ENCODE data around the gene F8A3.
"Not testable (repeated sequence)": the region's sequence is repeated elsewhere in the genome, so short reads cannot be mapped to it uniquely, and the experiment has no call there.

Gene F8A3

DNA sequence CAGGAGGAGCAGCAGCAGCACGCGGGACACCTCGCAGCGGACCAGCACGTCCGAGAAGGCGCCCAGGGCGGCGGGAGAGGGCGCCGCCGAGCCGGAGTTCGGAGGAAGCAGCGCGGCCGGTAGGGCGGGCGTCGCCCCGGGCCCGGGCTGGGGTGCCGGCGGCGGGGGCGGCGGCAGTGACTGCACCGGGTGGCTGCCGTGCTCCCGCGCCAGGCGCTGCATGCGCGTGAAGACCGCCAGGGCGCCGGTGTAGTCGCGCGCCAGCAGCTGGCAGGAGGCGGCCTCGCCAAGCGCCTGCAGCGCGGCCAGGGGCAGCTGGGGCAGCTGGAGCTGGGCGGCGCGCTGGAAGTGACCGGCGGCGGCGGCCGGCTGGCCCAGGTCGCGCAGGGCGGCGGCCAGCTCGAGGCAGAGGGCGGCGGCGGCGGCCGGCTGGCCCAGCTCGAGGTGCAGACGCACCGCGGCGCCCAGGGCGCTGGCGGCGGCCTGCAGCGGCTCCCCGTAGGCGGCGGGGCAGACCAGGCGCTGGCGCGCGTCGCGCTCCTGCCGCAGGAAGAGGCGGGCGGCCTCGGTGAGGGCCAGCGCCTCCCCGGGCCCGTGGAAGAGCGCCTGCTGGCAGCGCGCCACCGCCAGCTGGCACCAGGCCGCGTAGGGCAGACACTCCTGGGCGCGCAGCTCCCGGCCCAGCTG lies 516 bp downstream of the F8A3 start:
- not testable (repeated sequence) for H3K4me1 ChIP-seq (ENCODE audit: low read length); H3K4me2 ChIP-seq (ENCODE audit: low read depth, low read length); H3K27ac ChIP-seq (ENCODE audit: low read length); H3K36me3 ChIP-seq (replicated peaks; ENCODE audit: insufficient read depth, low read length); H3K27me3 ChIP-seq (replicated peaks; ENCODE audit: insufficient read depth, low read length); H3K9me2 ChIP-seq (replicated peaks; ENCODE audit: insufficient read depth, low read length); H3K79me2 ChIP-seq (ENCODE audit: low read length); H3K4me3 ChIP-seq (ENCODE audit: low read length); H2AFZ ChIP-seq (ENCODE audit: low read length); H3K9me3 ChIP-seq (replicated peaks; ENCODE audit: insufficient read depth, low read length); H3F3A ChIP-seq (ENCODE audit: insufficient read depth, low read length); DNase-seq; H4K20me1 ChIP-seq (ENCODE audit: insufficient read depth, low read length); H3K9ac ChIP-seq (ENCODE audit: low read length)

- Histone ChIP-seq H3K27me3 (replicated peaks; ENCODE audit: insufficient read depth, low read length) (no peaks in the 10 kb centered on the region), H3K9me3 (replicated peaks; ENCODE audit: insufficient read depth, low read length) (no peaks in the 10 kb centered on the region)
These were observed 17.3 kb downstream of the F8A3 start for GRCh38 chrX:155441097-155441496.

GRCh38 chrX:155435744-155436112 lies 22.7 kb downstream of the F8A3 start:
- Histone ChIP-seq H3K27ac (ENCODE audit: low read length) (no peak overlapping the region), H4K20me1 (ENCODE audit: insufficient read depth, low read length) (no peaks in the 10 kb centered on the region), H3K4me2 (ENCODE audit: low read depth, low read length) (no peak overlapping the region), H3K4me1 (ENCODE audit: low read length) (no peaks in the 10 kb centered on the region), H3F3A (ENCODE audit: insufficient read depth, low read length) (no peaks in the 10 kb centered on the region), H3K9me3 (replicated peaks; ENCODE audit: insufficient read depth, low read length) (no peaks in the 10 kb centered on the region), H3K27me3 (replicated peaks; ENCODE audit: insufficient read depth, low read length) (no peaks in the 10 kb centered on the region), H3K36me3 (replicated peaks; ENCODE audit: insufficient read depth, low read length) (no peaks in the 10 kb centered on the region), H3K4me3 (ENCODE audit: low read length) (no peak overlapping the region), H3K79me2 (ENCODE audit: low read length) (no peaks in the 10 kb centered on the region), H3K9me2 (replicated peaks; ENCODE audit: insufficient read depth, low read length) (no peaks in the 10 kb centered on the region), H3K9ac (ENCODE audit: low read length) (no peak overlapping the region), H2AFZ (ENCODE audit: low read length) (no peak overlapping the region)
- TF ChIP-seq, protein P1, sequence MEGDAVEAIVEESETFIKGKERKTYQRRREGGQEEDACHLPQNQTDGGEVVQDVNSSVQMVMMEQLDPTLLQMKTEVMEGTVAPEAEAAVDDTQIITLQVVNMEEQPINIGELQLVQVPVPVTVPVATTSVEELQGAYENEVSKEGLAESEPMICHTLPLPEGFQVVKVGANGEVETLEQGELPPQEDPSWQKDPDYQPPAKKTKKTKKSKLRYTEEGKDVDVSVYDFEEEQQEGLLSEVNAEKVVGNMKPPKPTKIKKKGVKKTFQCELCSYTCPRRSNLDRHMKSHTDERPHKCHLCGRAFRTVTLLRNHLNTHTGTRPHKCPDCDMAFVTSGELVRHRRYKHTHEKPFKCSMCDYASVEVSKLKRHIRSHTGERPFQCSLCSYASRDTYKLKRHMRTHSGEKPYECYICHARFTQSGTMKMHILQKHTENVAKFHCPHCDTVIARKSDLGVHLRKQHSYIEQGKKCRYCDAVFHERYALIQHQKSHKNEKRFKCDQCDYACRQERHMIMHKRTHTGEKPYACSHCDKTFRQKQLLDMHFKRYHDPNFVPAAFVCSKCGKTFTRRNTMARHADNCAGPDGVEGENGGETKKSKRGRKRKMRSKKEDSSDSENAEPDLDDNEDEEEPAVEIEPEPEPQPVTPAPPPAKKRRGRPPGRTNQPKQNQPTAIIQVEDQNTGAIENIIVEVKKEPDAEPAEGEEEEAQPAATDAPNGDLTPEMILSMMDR (IDR thresholded peaks at IDR 0.05; ENCODE audit: low read length): no peak
- TF ChIP-seq EZH2 (optimal IDR thresholded peaks at IDR 0.05; ENCODE audit: low read depth, low read length): no peak
- no peak for TF ChIP-seq EZH2phosphoT487 (IDR thresholded peaks at IDR 0.05; ENCODE audit: low read length)
- no peak for DNase-seq

More at GRCh38 chrX:155441097-155441496, 17.3 kb downstream of the F8A3 start:
- no peaks in the 10 kb centered on the region for H3K4me1 ChIP-seq (ENCODE audit: low read length)
- no peaks in the 10 kb centered on the region for H3K9me2 ChIP-seq (replicated peaks; ENCODE audit: insufficient read depth, low read length)
- H4K20me1 ChIP-seq (ENCODE audit: insufficient read depth, low read length): no peaks in the 10 kb centered on the region
- no peak overlapping the region for H3K9ac ChIP-seq (ENCODE audit: low read length)
- no peaks in the 10 kb centered on the region for H3K36me3 ChIP-seq (replicated peaks; ENCODE audit: insufficient read depth, low read length)
- H3K4me2 ChIP-seq (ENCODE audit: low read depth, low read length): no peak overlapping the region
- no peak overlapping the region for H2AFZ ChIP-seq (ENCODE audit: low read length)
- H3K4me3 ChIP-seq (ENCODE audit: low read length): no peak overlapping the region
- no peaks in the 10 kb centered on the region for H3K79me2 ChIP-seq (ENCODE audit: low read length)
- no peak for DNase-seq
- TF ChIP-seq EZH2 (optimal IDR thresholded peaks at IDR 0.05; ENCODE audit: low read depth, low read length): no peak
- no peak for TF ChIP-seq EZH2phosphoT487 (IDR thresholded peaks at IDR 0.05; ENCODE audit: low read length)
- TF ChIP-seq, protein P1 (IDR thresholded peaks at IDR 0.05; ENCODE audit: low read length): no peak
- no peak overlapping the region for H3K27ac ChIP-seq (ENCODE audit: low read length)
- no peaks in the 10 kb centered on the region for H3F3A ChIP-seq (ENCODE audit: insufficient read depth, low read length)

- Histone ChIP-seq H3K79me2 (ENCODE audit: low read length) (no peaks in the 10 kb centered on the region), H4K20me1 (ENCODE audit: insufficient read depth, low read length) (no peaks in the 10 kb centered on the region), H3K27me3 (replicated peaks; ENCODE audit: insufficient read depth, low read length) (no peaks in the 10 kb centered on the region), H3K4me3 (ENCODE audit: low read length) (no peak overlapping the region), H3K27ac (ENCODE audit: low read length) (no peak overlapping the region), H3K4me1 (ENCODE audit: low read length) (no peaks in the 10 kb centered on the region), H3K36me3 (replicated peaks; ENCODE audit: insufficient read depth, low read length) (no peaks in the 10 kb centered on the region), H3K4me2 (ENCODE audit: low read depth, low read length) (no peak overlapping the region), H3K9me2 (replicated peaks; ENCODE audit: insufficient read depth, low read length) (no peaks in the 10 kb centered on the region), H3K9ac (ENCODE audit: low read length) (no peak overlapping the region), H3F3A (ENCODE audit: insufficient read depth, low read length) (no peaks in the 10 kb centered on the region), H2AFZ (ENCODE audit: low read length) (no peak overlapping the region), H3K9me3 (replicated peaks; ENCODE audit: insufficient read depth, low read length) (no peaks in the 10 kb centered on the region)
- no peak for DNase-seq
- TF ChIP-seq, protein P1 (IDR thresholded peaks at IDR 0.05; ENCODE audit: low read length): no peak
- TF ChIP-seq EZH2 (optimal IDR thresholded peaks at IDR 0.05; ENCODE audit: low read depth, low read length) (no peak), EZH2phosphoT487 (IDR thresholded peaks at IDR 0.05; ENCODE audit: low read length) (no peak)
These were observed 23.3 kb downstream of the F8A3 start for GRCh38 chrX:155434906-155435743.

All from MM.1S (cell line).